ENCODE measurements around the gene NSG2. TPM values are rescaled to one million over a fixed set of nuclear protein-coding genes. Genes with fewer than 3 reads are reported as not detected.

Gene NSG2
- total RNA-seq, 1 donor from 2014 or later = 1.6 TPM

- Mint-ChIP-seq H3K4me3 (ENCODE audit: low read depth) (no peak overlapping the region), H3K27me3 (peaks cover 51% of the 10 kb centered on the region), H3K36me3 (ENCODE audit: insufficient read depth) (no peaks in the 10 kb centered on the region), H3K27ac (no peak overlapping the region), H3K9me3 (ENCODE audit: low read depth) (no peaks in the 10 kb centered on the region), H3K4me1 (ENCODE audit: low read depth) (no peaks in the 10 kb centered on the region)
- DNase-seq (ENCODE audit: low spot score, unreplicated experiment) = no peak
- no peak for TF ChIP-seq CTCF (IDR thresholded peaks at IDR 0.05; ENCODE audit: unreplicated experiment)
Measured at GRCh38 chr5:174071484-174071883, 26.0 kb downstream of the NSG2 start.

GRCh38 chr5:174073122-174073660, 27.7 kb downstream of the NSG2 start:
- H3K36me3 Mint-ChIP-seq (ENCODE audit: insufficient read depth) = no peaks in the 10 kb centered on the region
- no peaks in the 10 kb centered on the region for H3K9me3 Mint-ChIP-seq (ENCODE audit: low read depth)
- no peak for DNase-seq (ENCODE audit: low spot score, unreplicated experiment)
- H3K4me1 Mint-ChIP-seq (ENCODE audit: low read depth) = no peaks in the 10 kb centered on the region
- H3K27ac Mint-ChIP-seq = no peak overlapping the region
- no peak for TF ChIP-seq CTCF (IDR thresholded peaks at IDR 0.05; ENCODE audit: unreplicated experiment)
- peaks cover 50% of the 10 kb centered on the region for H3K27me3 Mint-ChIP-seq
- H3K4me3 Mint-ChIP-seq (ENCODE audit: low read depth) = no peak overlapping the region

- Mint-ChIP-seq H3K36me3 (ENCODE audit: insufficient read depth) (no peaks in the 10 kb centered on the region), H3K4me3 (ENCODE audit: low read depth) (no peak overlapping the region), H3K27me3 (peaks cover 45% of the 10 kb centered on the region), H3K9me3 (ENCODE audit: low read depth) (no peaks in the 10 kb centered on the region), H3K27ac (no peak overlapping the region), H3K4me1 (ENCODE audit: low read depth) (no peaks in the 10 kb centered on the region)
- no peak for TF ChIP-seq CTCF (IDR thresholded peaks at IDR 0.05; ENCODE audit: unreplicated experiment)
- no peak for DNase-seq (ENCODE audit: low spot score, unreplicated experiment)
Measured at GRCh38 chr5:174074369-174074768, 28.9 kb downstream of the NSG2 start.

GRCh38 chr5:174078416-174078815, 32.9 kb downstream of the NSG2 start:
- H3K9me3 Mint-ChIP-seq (ENCODE audit: low read depth) = no peaks in the 10 kb centered on the region
- H3K27ac Mint-ChIP-seq = no peak overlapping the region
- TF ChIP-seq CTCF (IDR thresholded peaks at IDR 0.05; ENCODE audit: unreplicated experiment) = no peak
- no peak for DNase-seq (ENCODE audit: low spot score, unreplicated experiment)
- no peak overlapping the region for H3K4me3 Mint-ChIP-seq (ENCODE audit: low read depth)
- peaks cover 31% of the 10 kb centered on the region for H3K27me3 Mint-ChIP-seq
- H3K36me3 Mint-ChIP-seq (ENCODE audit: insufficient read depth) = no peaks in the 10 kb centered on the region
- H3K4me1 Mint-ChIP-seq (ENCODE audit: low read depth) = no peaks in the 10 kb centered on the region

- TF ChIP-seq CTCF (IDR thresholded peaks at IDR 0.05; ENCODE audit: unreplicated experiment) = no peak
- Mint-ChIP-seq H3K4me3 (ENCODE audit: low read depth) (no peak overlapping the region), H3K4me1 (ENCODE audit: low read depth) (no peaks in the 10 kb centered on the region), H3K36me3 (ENCODE audit: insufficient read depth) (no peaks in the 10 kb centered on the region), H3K27me3 (peaks cover 37% of the 10 kb centered on the region), H3K27ac (no peak overlapping the region), H3K9me3 (ENCODE audit: low read depth) (no peaks in the 10 kb centered on the region)
- DNase-seq (ENCODE audit: low spot score, unreplicated experiment) = no peak
Measured at GRCh38 chr5:174082286-174082685, 36.8 kb downstream of the NSG2 start.
